ENCODE results near the gene HES4.

HES4 gene

DNA sequence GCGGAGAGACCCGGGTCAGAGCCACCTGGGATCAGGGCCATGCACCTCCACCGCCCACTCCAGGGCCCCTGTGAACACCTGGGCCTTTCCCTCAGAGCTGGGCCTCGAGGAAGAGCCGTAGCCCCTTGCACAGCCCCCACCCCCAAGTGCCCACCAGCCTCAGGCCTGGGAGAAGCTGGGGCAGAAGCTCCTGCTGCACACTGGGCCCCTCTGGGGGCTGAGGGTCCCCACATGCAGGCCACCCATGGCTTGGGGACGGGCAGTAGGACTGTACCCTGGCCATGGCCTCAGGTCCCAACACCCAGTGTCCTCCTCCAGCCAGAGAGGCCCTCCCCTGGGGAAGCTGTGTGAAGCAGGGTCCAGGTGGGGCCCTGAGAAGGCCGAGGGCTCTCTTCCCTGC is 47.3 kb downstream of the HES4 start:
- FAIRE-seq (no peak), DNase-seq (ENCODE audit: low spot score) (no peak)

DNA sequence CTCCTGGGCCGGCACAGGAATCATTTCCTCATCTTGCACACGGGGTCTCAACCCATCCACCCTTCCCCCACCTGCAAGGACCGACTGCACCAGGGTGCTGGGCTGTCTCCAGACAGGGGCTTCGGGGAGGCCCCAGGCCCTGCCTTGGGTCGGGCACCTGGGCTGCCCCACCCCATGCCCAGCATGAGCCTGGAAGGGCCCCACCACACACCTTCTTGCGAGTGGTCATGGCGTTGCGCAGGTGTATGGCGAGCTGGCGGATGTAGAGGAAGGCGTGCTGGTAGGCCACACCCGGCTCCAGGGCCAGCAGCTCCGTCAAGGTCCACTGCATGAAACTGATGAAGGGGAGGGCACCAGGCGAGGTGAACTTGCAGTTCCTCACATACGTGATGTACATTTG is 47.7 kb downstream of the HES4 start:
- DNase-seq (ENCODE audit: low spot score): no peak

DNA sequence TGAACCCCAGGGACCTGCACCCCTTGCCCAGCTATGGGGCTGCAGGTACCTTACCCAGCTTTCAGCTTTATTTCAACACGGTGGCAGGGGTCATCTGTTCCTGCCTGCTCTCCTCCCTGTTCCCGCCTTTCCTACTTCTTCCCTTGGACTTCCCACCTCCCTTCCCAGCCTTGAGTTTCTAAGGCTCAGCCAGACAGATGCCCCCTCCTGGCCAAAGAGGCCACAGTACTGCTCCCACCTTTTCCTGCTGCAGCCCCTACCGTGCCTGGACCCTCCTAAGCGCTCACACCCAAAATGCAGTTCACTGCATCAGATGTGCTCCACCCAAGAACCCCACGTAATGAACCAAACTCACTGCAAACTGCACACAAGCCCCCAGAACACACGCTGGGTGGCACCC is 48.5 kb downstream of the HES4 start:
- DNase-seq (ENCODE audit: low spot score) (no peak), FAIRE-seq (no peak)

More for the DNA sequence above, 47.7 kb downstream of the HES4 start:
- no peak for FAIRE-seq

DNA sequence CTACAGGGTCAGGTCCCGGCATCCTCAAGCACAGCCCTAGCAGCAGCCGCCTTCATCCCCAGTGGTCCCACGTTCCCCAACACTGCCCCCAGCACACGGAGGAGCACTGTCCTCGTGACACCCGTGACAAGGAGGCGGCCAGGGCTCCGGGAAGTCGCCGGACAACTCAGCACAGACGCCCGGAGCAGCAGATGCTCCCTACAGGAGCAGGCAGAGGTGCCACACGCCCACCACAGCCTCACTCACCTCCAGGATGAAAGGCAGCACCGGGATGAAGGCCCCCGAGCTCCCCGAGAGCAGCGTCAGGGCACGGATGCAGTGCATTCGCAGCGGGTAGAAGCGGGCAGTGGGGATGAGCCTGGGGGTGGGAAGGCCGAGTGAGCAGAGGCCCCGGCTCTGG is 49.0 kb downstream of the HES4 start:
- FAIRE-seq (no peak), DNase-seq (ENCODE audit: low spot score) (no peak)

DNA sequence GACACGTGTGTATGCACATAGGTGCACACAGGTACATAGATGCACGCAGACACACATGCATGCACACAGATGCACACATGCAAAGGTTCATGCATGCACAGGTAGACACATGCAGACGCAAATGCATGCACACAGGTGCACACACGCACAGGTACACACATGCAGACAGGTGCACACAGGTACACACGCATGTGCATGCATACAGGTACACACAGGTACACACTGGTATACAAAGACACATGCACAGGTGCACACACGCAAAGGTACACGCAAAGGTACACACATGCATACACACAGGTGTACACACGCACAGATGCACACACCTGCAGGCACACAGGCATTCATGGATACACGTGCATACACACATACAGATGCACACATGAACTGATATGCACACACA is 49.6 kb downstream of the HES4 start:
- DNase-seq (ENCODE audit: low spot score) (no peak), FAIRE-seq (no peak)
